H1 (cell line): ENCODE measurements around the gene NWD2. TPM values are rescaled to one million over a fixed set of nuclear protein-coding genes. Genes with fewer than 3 reads are reported as not detected.

Experiments
- CTCF ChIA-PET: fragments of 300-600 bp; sonication (Branson Sonifier 250); formaldehyde crosslinking; loops from one replicate; lab custom pipeline; 2021; ENCODE audit not compliant: partially characterized antibody; lab: Charles Lee
- POLR2A ChIA-PET: fragments of 300-600 bp; sonication (Branson Sonifier 250); formaldehyde crosslinking; loops from one replicate; lab custom pipeline; 2021; ENCODE audit warnings: inconsistent platforms; ENCODE audit not compliant: partially characterized antibody; lab: Charles Lee
- DNase-seq, 2 experiments: peaks; one replicate each; pipeline versions ENCODE4 v3.0.0 to v3.0.0-alpha.2; 2010 to 2022; ENCODE audit warnings: low spot score in 2 of 2, low read depth in 1 of 2, mixed read lengths in 1 of 2
- FAIRE-seq: peaks from 2 replicates; lab custom pipeline; 2011; peaks lifted over from hg19 to GRCh38; lab: Jason Lieb, UNC
- H2AFZ ChIP-seq: 2 replicates; pipeline ENCODE4 v1.8.1; 2012; ENCODE audit warnings: low read length, inconsistent platforms
- H2AK5ac ChIP-seq: 2 replicates; pipeline ENCODE4 v1.6.1; 2013; ENCODE audit warnings: low read depth, low read length
- H2BK120ac ChIP-seq: replicated peaks from 2 replicates; pipeline ENCODE3; 2013; ENCODE audit warnings: low read depth, low read length, inconsistent platforms
- H2BK12ac ChIP-seq: 2 replicates; pipeline ENCODE4 v1.6.1; 2013; ENCODE audit warnings: low read depth, low read length
- H2BK15ac ChIP-seq: 2 replicates; pipeline ENCODE4 v1.6.1; 2013; ENCODE audit warnings: low read length
- H2BK20ac ChIP-seq: 2 replicates; pipeline ENCODE4 v1.6.1; 2013; ENCODE audit warnings: low read length
- H2BK5ac ChIP-seq: 2 replicates; pipeline ENCODE4 v1.6.1; 2013; ENCODE audit warnings: low read depth, low read length
- H3K14ac ChIP-seq: 2 replicates; pipeline ENCODE4 v1.6.1; 2013; ENCODE audit warnings: inconsistent platforms; ENCODE audit not compliant: insufficient read length
- H3K18ac ChIP-seq: 2 replicates; pipeline ENCODE4 v1.6.1; 2013; ENCODE audit warnings: low read length; ENCODE audit errors: extremely low read depth
- H3K23ac ChIP-seq: 2 replicates; pipeline ENCODE4 v1.6.1; 2013; ENCODE audit warnings: inconsistent platforms; ENCODE audit not compliant: insufficient read length
- H3K23me2 ChIP-seq: 2 replicates; pipeline ENCODE4 v1.6.1; 2013; ENCODE audit warnings: low read depth, low read length
- H3K27ac ChIP-seq: 2 replicates; pipeline ENCODE4 v1.6.1; 2011; ENCODE audit warnings: low read depth, low read length, inconsistent platforms
- H3K27me3 ChIP-seq, 4 experiments: replicated peaks in 1 of 4; 1 replicate in 1 of 4; 2 replicates in 3 of 4; pipeline versions ENCODE4 v1.6.1 to v1.8.1; 2011 to 2013; ENCODE audit warnings: low read length in 3 of 4, mild to moderate bottlenecking in 3 of 4, inconsistent platforms in 2 of 4, mixed read lengths in 2 of 4, moderate library complexity in 1 of 4; ENCODE audit not compliant: control insufficient read depth in 3 of 4, insufficient read depth in 3 of 4; ENCODE audit errors: extremely low read depth in 1 of 4
- H3K36me3 ChIP-seq, 4 experiments: 2 replicates each; pipeline versions ENCODE4 v1.6.1 to v1.8.1; 2011 to 2013; ENCODE audit warnings: mild to moderate bottlenecking in 4 of 4, low read length in 3 of 4, moderate library complexity in 2 of 4, control low read depth in 1 of 4, inconsistent platforms in 1 of 4; ENCODE audit not compliant: insufficient read depth in 4 of 4, control insufficient read depth in 2 of 4
- H3K4ac ChIP-seq: replicated peaks from 2 replicates; pipeline ENCODE3; 2013; ENCODE audit warnings: low read length, low read depth, mixed read lengths, inconsistent platforms; ENCODE audit not compliant: insufficient read length
- H3K4me1 ChIP-seq, 4 experiments: replicated peaks in 1 of 4; 1 replicate in 1 of 4; 2 replicates in 3 of 4; pipeline versions ENCODE4 v1.6.1 to v1.8.1; 2011 to 2013; ENCODE audit warnings: low read length in 3 of 4, inconsistent platforms in 2 of 4, mixed read lengths in 1 of 4; ENCODE audit not compliant: insufficient read depth in 4 of 4, control insufficient read depth in 3 of 4
- H3K4me2 ChIP-seq, 2 experiments: 2 replicates each; pipeline versions ENCODE4 v1.6.1 to v1.8.1; 2011 to 2013; ENCODE audit warnings: low read depth in 2 of 2, low read length in 2 of 2, control low read depth in 1 of 2, inconsistent platforms in 1 of 2, mild to moderate bottlenecking in 1 of 2; ENCODE audit not compliant: insufficient read depth in 1 of 2
- H3K4me3 ChIP-seq, 4 experiments: fragments of 200-600, 300-600 bp in 1 of 4; sonication (generic), shearing (Covaris generic), sonication (Bioruptor Twin) in 1 of 4; 2 replicates each; pipeline versions ENCODE4 v1.5.1 to v1.8.1; 2011 to 2016; ENCODE audit warnings: low read length in 4 of 4, low read depth in 3 of 4, control low read depth in 2 of 4, inconsistent platforms in 2 of 4, mild to moderate bottlenecking in 2 of 4, mixed read lengths in 1 of 4, moderate library complexity in 1 of 4; ENCODE audit not compliant: insufficient read depth in 2 of 4; ENCODE audit errors: extremely low read depth in 1 of 4
- H3K56ac ChIP-seq: replicated peaks from 2 replicates; pipeline ENCODE3; 2013; ENCODE audit warnings: low read depth, mild to moderate bottlenecking, mixed read lengths, low read length, inconsistent platforms; ENCODE audit not compliant: insufficient read length
- H3K79me1 ChIP-seq: 2 replicates; pipeline ENCODE4 v1.6.1; 2013; ENCODE audit warnings: low read depth, low read length, control low read depth
- H3K79me2 ChIP-seq, 2 experiments: 2 replicates each; pipeline versions ENCODE4 v1.6.1 to v1.8.1; 2012 to 2013; ENCODE audit warnings: low read length in 2 of 2, mild to moderate bottlenecking in 2 of 2, inconsistent platforms in 1 of 2; ENCODE audit not compliant: insufficient read depth in 2 of 2, control insufficient read depth in 1 of 2
- H3K9ac ChIP-seq, 4 experiments: replicated peaks in 1 of 4; 1 replicate in 1 of 4; 2 replicates in 3 of 4; pipeline versions ENCODE4 v1.6.1 to v1.8.1; 2011 to 2013; ENCODE audit warnings: low read depth in 3 of 4, low read length in 3 of 4, control low read depth in 2 of 4, mild to moderate bottlenecking in 2 of 4, moderate library complexity in 2 of 4, inconsistent platforms in 1 of 4; ENCODE audit errors: extremely low read depth in 1 of 4
- H3K9me3 ChIP-seq, 2 experiments: 2 replicates each; pipeline versions ENCODE4 v1.6.1 to v1.8.1; 2012 to 2013; ENCODE audit warnings: mild to moderate bottlenecking in 2 of 2, moderate library complexity in 2 of 2, control low read depth in 1 of 2, inconsistent platforms in 1 of 2, low read depth in 1 of 2, low read length in 1 of 2, mixed read lengths in 1 of 2; ENCODE audit not compliant: insufficient read depth in 2 of 2
- H4K20me1 ChIP-seq, 2 experiments: replicated peaks in 1 of 2; 2 replicates each; pipeline versions ENCODE3 to v1.8.1; 2011 to 2013; ENCODE audit warnings: inconsistent platforms in 2 of 2, low read length in 2 of 2, mild to moderate bottlenecking in 1 of 2; ENCODE audit not compliant: insufficient read depth in 2 of 2, control insufficient read depth in 1 of 2
- H4K5ac ChIP-seq: 2 replicates; pipeline ENCODE4 v1.6.1; 2013; ENCODE audit warnings: low read length, low read depth, mixed read lengths, inconsistent platforms; ENCODE audit not compliant: insufficient read length
- H4K8ac ChIP-seq: 2 replicates; pipeline ENCODE4 v1.8.0; 2013; ENCODE audit warnings: mild to moderate bottlenecking, moderate library complexity, low read length, inconsistent platforms; ENCODE audit not compliant: insufficient read depth; ENCODE audit errors: extremely low read depth
- H4K91ac ChIP-seq: replicated peaks from 2 replicates; pipeline ENCODE3; 2013; ENCODE audit warnings: low read length, mixed read lengths, inconsistent platforms; ENCODE audit not compliant: insufficient read length
- BRCA1 ChIP-seq: IDR thresholded peaks from 2 replicates; pipeline ENCODE4 v1.6.1; 2012; ENCODE audit warnings: low read depth, low read length, improper control_type of control experiment
- CHD2 ChIP-seq: IDR thresholded peaks from 2 replicates; pipeline ENCODE4 v1.6.1; 2012; ENCODE audit warnings: low read length, improper control_type of control experiment
- CTBP2 ChIP-seq: IDR thresholded peaks from 2 replicates; pipeline ENCODE4 v1.7.0; 2011; ENCODE audit warnings: borderline replicate concordance, mild to moderate bottlenecking, moderate library complexity, mixed read lengths, low read length; ENCODE audit not compliant: insufficient read depth, insufficient read length
- E2F6 ChIP-seq: IDR thresholded peaks from 2 replicates; pipeline ENCODE4 v1.6.1; 2012; ENCODE audit warnings: inconsistent platforms
- JUN ChIP-seq: IDR thresholded peaks from 2 replicates; pipeline ENCODE4 v1.6.1; 2011; ENCODE audit warnings: low read depth, mild to moderate bottlenecking, improper control_type of control experiment, low read length
- MAFK ChIP-seq: IDR thresholded peaks from 2 replicates; pipeline ENCODE4 v1.6.1; 2012; ENCODE audit warnings: low read depth, mild to moderate bottlenecking, improper control_type of control experiment, low read length
- MAX ChIP-seq: IDR thresholded peaks from 2 replicates; pipeline ENCODE4 v1.6.1; 2012; ENCODE audit warnings: inconsistent platforms
- RAD21 ChIP-seq, 2 experiments: IDR thresholded peaks in 1 of 2; conservative IDR thresholded peaks in 1 of 2; 2 replicates each; pipeline ENCODE4 v1.6.1; 2011; ENCODE audit warnings: low read depth in 2 of 2, low read length in 2 of 2, improper control_type of control experiment in 1 of 2, inconsistent platforms in 1 of 2, mild to moderate bottlenecking in 1 of 2, moderate library complexity in 1 of 2
- RXRA ChIP-seq: IDR thresholded peaks from 2 replicates; pipeline ENCODE4 v1.6.1; 2011; ENCODE audit warnings: low read depth, mild to moderate bottlenecking, low read length, moderate library complexity; ENCODE audit not compliant: insufficient read depth
- SAP30 ChIP-seq: fragments of 300-600 bp; sonication (generic); IDR thresholded peaks from 2 replicates; pipeline ENCODE4 v1.7.1; 2012; ENCODE audit warnings: low read length, moderate library complexity, mild to moderate bottlenecking, inconsistent platforms; ENCODE audit not compliant: insufficient read depth, insufficient replicate concordance
- SRF ChIP-seq: IDR thresholded peaks from 2 replicates; pipeline ENCODE4 v1.6.1; 2011; ENCODE audit warnings: mild to moderate bottlenecking, low read depth, low read length, moderate library complexity
- TEAD4 ChIP-seq: IDR thresholded peaks from 2 replicates; pipeline ENCODE4 v1.6.1; 2012; ENCODE audit warnings: low read depth, low read length, inconsistent platforms, mixed read lengths
- WGBS, 2 experiments: shearing (Covaris generic) in 1 of 2; methylation state at CpG; one replicate each; pipeline versions ENCODE4 v1.1.6 to v1.1.7; 2013 to 2015; ENCODE audit warnings: low lambda C conversion rate in 2 of 2, mixed read lengths in 2 of 2, inconsistent platforms in 1 of 2, low coverage in 1 of 2, missing lambda C conversion rate in 1 of 2; ENCODE audit not compliant: insufficient replicate concordance in 2 of 2, insufficient coverage in 1 of 2, insufficient read length in 1 of 2; ENCODE audit errors: extremely low coverage in 1 of 2, missing lambda C conversion rate in 1 of 2; 5-methylcytosine and 5-hydroxymethylcytosine counted together
- polyA plus RNA-seq, 7 experiments: library from polyadenylated mRNA; depleted of rRNA in 3 of 7; stranded (reverse) in 5 of 7; unstranded in 2 of 7; fragments of >200 nt in 5 of 7; fragments of 200-250 nt in 2 of 7; gene quantifications; 1 replicate in 5 of 7; 2 replicates in 1 of 7; 4 replicates in 1 of 7; pipeline versions ENCODE4 v1.2.1 to v1.2.3, GENCODE V29; 2011 to 2013; ENCODE audit warnings: missing spikeins in 2 of 7, mixed read lengths in 2 of 7
- total RNA-seq: library from RNA; stranded (reverse); fragmentation: NEBNext Ultra II Directional; extraction: Animal tissue kit (Norgen Biotek cat#: 25700); gene quantifications from 2 replicates; pipeline ENCODE4 v1.2.1, GENCODE V29; 2021

The NWD2 gene
- total and polyA plus RNA-seq, 2 of the 8 experiments (the other 6 are each of a cell fraction or from before 2014, with no cell fraction given), result under 0.01 TPM; not detected in 1

- Histone ChIP-seq H3K36me3 (no peaks in the 10 kb centered on the region; a peak in 1 of 8 replicates), H3K18ac (no peak overlapping the region), H3K23ac (no peak overlapping the region), H3K4me3 (no peak overlapping the region), H2AK5ac (no peak overlapping the region), H3K27ac (no peak overlapping the region), H3K9me3 (no peaks in the 10 kb centered on the region), H4K8ac (no peak overlapping the region), H2AFZ (no peak overlapping the region), H3K9ac (no peak overlapping the region), H3K4me1 (no peaks in the 10 kb centered on the region), H3K27me3 (no peaks in the 10 kb centered on the region), H3K56ac (no peak overlapping the region), H3K79me2 (no peaks in the 10 kb centered on the region), H2BK15ac (no peak overlapping the region), H3K14ac (no peak overlapping the region), H2BK120ac (no peak overlapping the region), H2BK5ac (no peak overlapping the region), H4K91ac (no peak overlapping the region), H2BK12ac (no peak overlapping the region), H3K23me2 (no peaks in the 10 kb centered on the region), H4K20me1 (no peaks in the 10 kb centered on the region), H4K5ac (no peak overlapping the region), H3K4ac (no peak overlapping the region), H2BK20ac (no peak overlapping the region), H3K79me1 (no peaks in the 10 kb centered on the region), H3K4me2 (no peak overlapping the region)
- ChIA-PET CTCF (interaction anchor here (0.9 to 4.7 kb wide), 7 partner anchors 8 to 121 kb away, joined by 3 to 22 read pairs (median 5); a partner anchor contains a TSS), POLR2A (no interaction called here)
- DNase-seq, result no peak
- no peak for FAIRE-seq
- WGBS, 2 experiments, result 97% methylated on average over 9 of the region's 9 CpGs; no CpG with 5 or more reads in 1 of the 2 experiments
- TF ChIP-seq MAFK, result no peak
- no peak for TF ChIP-seq RAD21 (IDR thresholded peaks at IDR 0.05 in 1 of 2, conservative IDR thresholded peaks at IDR 0.05 in 1 of 2; ENCODE audit: low read depth in 2 of 2, low read length in 2 of 2)
- no peak for TF ChIP-seq MAX
- TF ChIP-seq JUN, result no peak
- no peak for TF ChIP-seq TEAD4
- TF ChIP-seq SRF, result no peak
- no peak for TF ChIP-seq SAP30
- no peak for TF ChIP-seq RXRA
- TF ChIP-seq CHD2, result no peak
- TF ChIP-seq CTBP2, result no peak
- TF ChIP-seq E2F6, result no peak
- no peak for TF ChIP-seq BRCA1
These were observed 200.5 kb downstream of the NWD2 start for GRCh38 chr4:37445023-37445422.
